ENCODE measurements around the gene IRS1.

Gene IRS1

DNA sequence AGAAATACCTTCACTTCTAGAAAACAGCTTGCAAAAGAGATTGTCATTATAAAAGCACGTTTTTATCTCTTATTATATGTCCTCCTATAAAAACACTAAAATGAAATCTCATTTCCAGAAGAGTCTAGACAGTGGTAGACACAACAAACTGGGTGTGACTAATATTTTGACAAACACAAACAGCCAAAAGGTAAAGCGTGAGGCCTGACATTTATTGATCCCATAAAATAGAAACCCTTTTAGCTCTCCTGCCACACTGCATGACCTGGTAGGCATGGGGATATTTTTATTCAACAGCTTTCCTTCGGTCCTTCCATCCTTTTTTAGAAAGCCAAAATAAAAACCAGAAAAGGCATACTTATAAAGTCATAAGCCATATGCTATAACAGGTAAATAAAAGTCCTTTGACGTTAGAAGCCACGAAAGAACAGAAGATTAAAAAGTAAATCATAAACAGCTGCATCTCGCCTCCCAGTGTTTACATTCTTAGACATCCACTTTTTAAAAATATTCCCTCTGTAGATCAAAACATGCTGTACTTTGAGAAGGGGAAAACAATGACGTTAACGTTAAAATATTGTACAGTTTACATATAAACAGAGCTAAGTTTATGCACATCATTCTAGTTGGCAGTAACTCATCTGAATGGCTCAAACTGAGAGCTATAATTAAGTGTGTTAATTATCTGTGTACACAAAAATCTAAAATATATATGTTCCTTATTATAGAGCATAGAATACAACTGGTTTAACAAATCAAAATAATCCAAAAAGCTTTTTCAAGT, 44.6 kb downstream of the IRS1 start:
- DNase-seq = no peak

DNA sequence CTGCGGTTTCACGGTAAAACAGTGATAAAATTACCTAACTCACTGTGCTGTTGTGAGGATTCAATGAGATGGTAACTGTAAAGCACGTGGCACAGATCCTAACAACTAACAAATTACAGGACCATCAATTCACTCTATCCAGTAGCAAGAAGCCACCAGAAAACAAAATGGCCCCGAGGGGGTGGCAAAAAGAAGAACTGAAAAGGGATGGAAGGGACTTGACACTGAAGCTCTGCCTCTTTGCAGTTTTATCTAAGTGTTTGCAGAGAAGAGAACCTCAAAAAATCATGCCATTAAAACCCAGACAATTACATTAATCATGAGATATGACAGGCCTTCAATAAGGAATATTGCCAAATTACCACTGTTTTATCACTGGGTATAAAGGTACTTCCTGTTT, 46.7 kb downstream of the IRS1 start:
- DNase-seq = no peak

DNA sequence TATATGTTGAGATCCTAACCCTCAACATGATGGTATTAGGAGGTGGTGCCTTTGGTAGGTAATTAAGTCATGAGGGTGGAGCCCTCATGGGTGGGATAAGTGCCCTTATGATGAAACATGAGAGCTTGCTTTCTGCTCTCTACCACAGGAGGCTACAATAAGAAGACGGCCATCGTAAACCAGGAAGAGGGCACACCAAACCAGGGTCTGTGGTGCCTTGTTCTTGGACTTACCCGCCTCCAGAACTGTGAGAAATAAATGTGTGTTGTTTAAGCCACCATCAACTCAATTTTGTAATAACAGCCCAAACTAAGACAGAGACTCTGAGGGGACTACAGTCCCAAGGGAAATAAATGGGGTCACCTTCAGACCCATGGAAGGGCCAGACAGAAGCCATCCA, 52.3 kb downstream of the IRS1 start:
- DNase-seq = no peak

DNA sequence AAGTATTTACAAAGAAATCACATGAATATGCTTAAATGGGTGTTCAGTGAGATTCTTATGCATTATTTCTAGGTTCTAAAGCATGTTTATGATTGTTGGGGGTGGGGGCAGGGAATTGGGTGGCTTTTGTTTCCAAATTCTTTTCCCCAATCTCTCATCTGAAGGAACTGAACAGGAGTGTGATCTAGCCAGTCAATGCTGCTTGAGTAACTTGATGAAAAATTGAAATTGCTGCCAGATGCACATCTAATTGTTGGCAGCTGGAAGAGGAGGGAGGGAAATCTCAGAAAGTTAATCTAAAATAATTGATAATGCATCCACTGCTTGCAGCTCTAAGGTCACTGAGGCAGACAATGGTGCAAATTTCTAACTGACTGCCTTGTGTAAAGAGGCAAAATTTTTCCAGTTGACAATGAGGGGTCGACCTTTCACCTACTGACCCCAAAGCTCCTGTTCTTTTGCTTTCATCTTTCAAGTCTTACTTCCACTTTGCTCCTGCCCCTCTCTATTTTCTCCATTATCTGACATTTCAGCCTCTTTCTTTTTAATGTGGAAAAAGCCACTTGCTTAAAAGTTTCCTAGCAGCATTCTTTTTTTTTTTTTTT, 53.3 kb downstream of the IRS1 start:
- no peak for DNase-seq

DNA sequence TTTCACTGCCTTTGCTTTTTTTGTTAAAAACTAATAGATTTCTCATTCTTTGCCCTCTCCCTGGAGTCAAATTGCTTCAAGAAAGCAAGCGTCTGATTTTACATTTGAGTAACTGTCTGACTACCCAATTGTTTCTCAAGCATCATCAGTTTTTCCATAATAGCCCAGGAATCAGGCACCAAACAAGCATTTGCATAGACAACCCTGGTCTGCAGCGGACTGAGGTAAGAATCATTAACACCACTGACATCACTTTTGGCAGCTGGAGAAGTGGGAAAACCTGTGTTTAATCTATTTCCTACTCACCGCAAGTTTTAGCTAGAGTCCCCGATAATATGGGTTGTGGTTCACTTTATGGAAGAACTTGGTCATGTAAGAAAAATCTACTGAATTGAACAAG, 55.7 kb downstream of the IRS1 start:
- no peak for DNase-seq

DNA sequence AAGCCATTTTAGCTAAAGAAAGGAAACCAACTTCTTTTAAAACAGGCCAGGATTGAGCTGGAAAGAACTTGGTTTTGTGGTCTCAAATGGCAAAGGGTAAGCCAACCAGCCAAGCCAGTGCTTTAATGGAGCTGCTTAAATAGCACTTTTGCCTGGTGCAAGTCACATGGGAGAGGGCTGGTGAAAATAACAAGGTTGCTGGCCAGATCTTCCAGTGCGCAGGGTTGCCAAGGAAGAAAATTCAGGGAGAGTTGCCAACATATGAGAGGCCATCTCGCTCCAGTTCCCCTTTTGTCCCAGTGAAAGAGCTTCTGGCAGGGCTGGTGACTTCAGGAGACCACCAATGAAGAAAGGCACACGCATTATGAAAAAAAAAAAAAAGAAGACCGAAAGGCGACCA, 57.3 kb downstream of the IRS1 start:
- DNase-seq = no peak

DNA sequence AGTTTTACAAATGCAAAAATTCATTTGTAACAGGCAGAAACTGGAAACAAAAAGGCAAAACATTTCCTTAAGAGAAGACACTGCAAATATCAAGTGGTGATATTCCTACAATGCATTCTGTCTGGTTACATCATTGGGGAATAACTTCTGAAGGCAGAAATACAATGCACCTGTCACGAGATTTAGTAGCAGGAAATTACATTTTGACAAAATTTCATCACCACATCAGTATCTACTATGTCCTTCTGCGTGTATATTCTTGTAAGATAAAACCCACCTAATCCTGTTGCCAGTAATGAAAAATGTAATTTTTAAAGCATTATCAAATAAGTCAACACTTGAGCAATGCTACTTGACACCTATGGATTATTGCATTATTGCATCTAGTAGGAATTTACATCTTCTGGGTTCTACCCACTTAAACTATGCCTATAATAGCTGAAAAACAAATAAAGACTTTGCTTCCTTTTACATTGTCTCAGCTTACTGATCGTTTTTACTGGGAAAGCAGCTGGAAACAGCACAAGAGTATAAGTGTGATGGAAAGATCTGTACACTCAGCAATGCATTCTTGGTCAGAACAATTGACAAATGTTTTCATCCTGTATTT, 59.5 kb downstream of the IRS1 start:
- no peak for DNase-seq

DNA sequence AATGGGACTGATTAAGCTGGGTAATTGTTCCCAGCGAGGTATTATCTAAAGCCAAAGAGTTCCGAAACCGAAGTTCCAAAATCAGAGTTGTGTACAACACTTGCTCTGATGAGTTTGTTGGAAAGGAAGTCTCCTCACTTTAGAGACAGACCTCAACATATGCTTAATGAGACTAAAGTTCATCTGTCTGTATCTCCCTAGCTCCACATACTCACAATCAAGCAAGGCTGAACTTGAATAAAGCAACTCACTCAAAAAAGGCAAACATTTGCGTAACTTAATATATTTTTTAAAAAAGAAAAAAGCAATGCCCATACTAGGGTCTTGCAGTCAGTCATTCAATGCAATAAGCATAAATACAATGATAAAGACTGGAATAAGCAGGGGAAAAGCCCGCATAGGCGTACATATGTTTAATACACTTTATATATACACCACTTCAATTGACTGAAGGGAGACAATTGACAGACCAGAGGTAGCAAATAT, 60.0 kb downstream of the IRS1 start:
- DNase-seq = no peak

DNA sequence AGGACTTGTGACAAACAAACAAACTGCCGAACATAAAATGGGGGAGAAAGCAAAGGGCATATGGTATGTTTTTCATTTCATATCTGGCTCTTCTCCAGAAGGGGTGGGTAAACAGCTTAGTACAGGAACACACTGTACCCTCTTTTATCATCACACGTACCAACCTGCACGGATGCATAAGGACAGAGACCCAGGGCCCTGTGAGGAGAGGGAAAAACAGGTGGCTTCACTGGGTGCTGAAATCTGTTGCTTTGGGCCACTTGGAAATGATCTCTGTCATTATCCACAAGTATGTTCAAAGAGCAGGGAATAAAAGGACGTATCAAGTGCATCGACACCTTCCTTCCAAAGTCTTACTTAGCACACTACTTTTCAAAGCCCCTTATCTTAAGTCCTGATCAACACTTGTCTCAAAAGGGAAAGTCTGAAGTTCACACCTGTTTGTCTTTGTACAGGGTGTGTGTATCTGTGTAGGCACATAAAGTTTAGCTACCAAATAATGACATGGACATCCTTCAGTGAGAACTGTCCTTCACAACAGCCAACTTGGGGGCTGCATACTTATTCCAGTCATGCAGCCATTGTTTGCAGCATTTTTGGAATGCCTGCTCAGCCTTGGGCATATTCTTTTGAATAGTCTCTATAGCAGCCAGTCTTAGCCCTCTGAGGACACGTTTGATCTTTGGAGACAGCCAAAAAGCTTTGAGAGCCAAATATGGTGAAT, 60.6 kb downstream of the IRS1 start:
- DNase-seq = no peak

DNA sequence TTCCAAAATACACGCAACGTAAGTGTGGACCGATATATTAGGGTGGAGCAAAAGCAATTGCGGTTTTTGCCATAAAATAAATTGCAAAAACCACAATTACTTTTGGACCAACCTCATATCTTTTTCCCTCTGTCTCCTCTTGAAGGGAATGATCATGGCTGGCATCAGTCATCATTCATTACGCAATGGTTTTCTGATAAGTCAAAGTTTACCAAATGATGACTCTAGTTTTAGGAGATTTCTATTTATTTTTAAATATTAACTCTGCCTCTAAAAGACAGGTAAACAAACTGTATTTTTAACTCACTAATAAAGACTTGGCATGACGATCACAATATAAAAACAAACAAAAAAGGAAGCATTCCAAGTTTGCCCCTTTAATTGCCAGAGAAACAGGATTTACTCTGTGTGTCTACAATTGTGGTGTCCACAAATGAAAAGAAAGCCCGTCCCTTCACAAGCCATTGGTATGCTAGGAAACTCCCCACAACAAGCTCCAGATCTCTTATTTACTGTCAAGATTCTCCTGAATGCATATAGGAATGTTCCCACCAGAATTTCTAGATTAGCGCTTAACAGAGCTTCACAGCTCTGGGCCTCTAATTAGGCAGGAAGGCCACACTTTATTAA, 61.3 kb downstream of the IRS1 start:
- no peak for DNase-seq

DNA sequence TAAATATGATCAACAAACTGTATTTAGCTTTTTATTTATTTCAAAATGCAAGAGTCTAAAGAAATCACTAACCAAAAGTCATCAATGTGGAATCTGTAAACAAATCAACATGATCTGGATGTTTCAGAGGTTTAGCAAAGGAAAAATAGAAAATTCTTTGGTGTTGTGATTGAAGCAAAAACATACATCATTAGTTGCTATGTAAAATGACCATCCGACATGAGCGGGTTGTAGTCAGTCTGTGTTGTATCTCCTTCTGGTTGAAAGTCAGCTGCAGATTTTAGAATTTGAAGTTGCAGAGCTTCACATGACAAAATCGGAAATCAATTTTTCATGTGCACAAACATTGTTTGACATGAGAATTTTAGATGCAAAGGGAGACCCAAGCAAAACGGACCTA, 63.2 kb downstream of the IRS1 start:
- DNase-seq = no peak

DNA sequence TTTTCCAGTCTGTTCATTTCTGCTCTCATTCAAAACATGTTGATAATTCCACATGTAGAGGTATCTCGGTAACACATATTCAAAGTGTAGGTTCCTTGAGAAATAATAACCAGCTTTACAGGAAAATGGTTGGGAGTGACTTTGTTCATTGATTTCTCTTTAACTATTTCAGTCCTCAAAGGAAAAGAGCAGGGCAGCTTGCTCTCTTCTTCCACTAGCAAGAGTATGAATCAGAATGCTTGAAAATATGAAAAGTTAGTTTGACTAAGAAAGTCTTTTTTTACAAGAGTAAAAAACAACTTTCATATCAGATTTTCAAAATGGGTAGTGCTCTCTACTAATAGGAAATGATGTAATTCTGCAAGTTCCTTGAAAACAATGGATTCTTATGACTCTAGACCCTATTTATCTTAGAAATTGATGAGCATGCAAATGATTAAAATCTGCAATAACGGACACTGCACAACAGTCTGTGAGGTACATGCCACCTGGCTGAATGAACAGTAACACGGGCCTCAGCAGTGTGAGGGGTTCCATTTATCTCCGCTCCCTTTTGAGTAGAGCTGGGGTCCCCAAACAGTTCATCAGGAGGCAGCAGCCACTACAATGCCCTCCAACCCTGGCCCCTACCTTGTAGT, 65.6 kb downstream of the IRS1 start:
- no peak for DNase-seq

DNA sequence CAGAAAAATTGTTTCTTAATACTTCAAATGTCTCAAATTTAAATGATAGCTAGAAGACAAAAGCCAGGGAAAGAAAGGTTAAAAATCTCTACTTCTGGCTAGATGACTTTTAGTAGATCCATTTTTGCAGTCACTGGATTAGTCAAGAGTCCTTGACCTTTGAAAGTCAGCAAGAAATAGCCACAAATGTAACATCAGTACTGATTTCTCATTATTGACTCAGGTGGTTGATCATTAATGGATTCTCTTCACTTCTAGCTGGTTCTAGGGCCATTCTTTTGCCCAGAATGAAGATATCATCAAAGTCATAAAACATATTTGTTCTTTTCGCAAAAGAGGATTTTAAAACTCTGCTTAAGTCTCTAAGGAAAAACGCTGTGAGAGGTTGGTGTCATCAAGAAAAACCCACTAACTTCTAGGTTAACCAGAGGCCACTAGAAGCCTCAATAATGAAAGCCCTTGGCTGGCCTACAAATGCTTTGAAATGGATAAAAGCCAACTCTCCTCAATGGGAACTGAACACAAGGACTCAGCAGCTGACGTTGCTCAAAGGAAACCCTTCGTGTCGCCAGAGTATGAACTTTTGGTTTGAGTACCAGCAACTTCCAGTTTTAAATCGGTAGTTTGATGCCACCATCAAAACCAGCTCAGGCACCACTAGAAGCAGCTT, 66.3 kb downstream of the IRS1 start:
- DNase-seq = no peak

DNA sequence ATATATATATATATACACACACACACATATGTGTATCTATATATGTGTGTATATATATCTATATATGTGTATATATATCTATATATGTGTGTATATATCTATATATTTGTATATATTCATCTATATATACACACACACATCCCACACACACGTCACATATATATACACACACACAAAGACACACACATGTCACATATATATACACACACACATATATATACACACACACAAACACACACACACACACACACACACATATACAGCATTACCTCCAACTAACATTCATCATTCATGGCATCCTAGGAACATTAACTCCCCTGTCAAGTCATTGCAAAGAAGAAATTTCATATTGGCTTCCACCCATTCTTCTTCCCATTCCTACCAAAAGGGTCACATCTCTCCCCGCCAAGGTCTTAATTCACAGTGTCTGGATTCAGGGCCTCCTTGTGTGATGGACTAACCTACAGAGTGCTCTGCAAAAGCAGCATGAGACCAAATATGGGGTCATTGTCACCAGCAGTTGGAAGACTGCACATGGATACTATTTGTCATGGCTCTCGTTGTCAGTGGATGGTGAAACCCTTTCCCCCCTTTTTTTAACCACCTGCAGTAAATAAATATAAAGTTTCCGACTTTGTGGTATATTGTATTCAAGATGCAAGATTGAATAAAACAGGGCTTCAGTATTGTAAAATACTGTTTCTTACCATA, 67.0 kb downstream of the IRS1 start:
- DNase-seq = no peak

DNA sequence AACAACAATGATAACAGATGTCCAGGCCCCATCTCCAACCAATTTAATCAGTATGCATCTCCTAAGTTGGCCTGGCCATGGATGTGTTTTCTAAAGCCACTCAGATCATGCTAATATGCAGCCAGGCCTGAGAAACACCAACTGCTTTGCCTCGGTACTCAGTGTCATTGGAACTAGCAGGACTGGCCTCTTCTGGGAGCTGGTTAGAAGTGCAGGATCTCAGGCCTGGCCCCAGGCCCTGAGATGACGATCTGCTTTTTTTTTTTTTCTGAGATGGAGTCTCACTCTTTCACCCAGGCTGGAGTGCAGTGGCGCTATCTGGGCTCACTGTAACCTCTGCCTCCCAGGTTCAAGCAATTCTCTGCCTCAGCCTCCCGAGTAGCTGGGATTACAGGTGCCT, 69.1 kb downstream of the IRS1 start:
- DNase-seq = no peak

DNA sequence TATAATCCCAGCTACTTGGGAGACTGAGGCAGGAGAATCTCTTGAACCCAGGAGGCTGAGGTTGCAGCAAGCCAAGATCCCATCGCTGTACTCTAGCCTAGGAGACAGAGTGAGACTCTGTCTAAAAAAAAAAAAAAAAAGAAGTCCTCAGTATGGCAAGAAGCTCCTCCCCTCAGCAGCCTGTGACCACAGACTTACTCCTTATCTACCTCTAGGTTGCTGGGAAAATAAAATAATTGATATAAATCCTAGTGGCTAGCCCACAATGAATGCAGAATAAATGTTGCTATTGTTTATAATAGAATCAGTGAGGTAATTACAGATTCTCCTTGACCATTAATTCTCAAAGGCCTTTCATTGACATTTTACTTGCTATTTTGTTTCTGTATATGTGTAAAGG, 70.6 kb downstream of the IRS1 start:
- DNase-seq = no peak

DNA sequence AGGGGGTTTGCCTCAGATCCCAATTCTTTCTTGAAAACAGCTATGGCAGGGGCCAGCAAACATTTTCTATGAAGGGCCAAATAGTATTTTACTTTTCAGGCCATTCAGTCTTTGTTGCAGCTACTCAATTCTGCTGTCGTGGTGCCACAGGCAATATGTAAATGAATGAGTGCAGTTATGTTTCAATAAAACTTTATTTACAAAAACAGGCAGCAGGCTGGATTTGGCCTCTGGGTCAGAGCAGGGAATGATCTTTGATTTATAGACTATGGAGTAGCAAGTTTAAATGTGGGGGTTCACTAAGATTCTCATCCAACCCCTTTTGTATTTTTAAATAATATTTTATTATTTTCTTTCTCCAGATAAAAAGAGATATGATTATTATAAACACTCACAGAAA, 72.4 kb downstream of the IRS1 start:
- DNase-seq = no peak

DNA sequence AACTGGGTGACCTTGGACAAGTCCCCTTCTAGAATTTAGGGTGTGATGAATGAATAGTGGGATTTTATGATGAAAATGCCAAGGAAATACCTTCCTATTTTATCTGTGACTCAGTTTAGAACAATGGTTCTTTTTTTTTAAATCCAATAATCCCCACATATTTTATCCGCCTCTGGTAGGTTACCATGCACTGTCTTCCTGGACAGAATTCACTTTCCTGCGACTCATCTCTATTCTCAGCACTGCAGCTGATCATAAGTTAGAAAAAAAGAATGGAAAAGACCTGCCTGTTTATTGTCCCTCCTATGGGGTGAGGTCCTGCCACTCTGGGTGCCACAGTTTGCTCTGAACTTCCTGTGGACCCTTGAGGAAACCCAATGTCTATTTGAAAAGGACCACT, 73.1 kb downstream of the IRS1 start:
- no peak for DNase-seq

DNA sequence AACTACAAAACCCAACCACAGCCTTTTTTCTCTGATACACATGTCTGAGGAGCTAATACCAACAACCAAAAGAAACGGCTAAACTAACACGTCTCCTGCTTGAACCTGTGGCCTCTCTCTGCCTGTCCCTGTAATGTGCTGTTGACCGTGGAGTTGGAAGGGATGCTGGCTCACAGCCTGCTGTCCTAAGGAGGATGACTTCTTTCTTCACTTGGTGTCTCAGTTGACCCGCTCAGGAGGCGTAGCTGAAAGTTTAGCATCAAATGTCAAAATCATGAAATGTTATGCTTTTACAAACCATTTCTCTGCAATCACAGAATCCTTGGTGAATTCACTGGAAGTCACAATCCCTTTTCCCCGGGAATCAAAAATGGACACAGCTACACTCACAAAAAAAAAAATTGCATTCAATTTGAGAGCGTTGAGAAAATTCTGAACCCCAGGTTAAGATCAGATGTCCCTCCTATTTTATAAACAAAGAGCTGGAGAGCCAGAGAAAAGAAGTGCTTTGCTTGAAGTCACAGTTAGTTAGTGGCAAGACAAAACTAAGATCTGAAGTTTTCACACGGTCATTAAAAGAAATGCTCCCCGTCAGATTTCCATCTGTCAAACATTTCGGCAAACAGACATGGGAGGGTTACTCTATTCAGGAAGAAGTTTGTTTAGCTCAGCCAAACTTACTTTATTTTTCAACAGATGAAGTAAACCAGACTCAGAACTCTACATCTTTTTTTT, 74.3 kb downstream of the IRS1 start:
- no peak for DNase-seq

DNA sequence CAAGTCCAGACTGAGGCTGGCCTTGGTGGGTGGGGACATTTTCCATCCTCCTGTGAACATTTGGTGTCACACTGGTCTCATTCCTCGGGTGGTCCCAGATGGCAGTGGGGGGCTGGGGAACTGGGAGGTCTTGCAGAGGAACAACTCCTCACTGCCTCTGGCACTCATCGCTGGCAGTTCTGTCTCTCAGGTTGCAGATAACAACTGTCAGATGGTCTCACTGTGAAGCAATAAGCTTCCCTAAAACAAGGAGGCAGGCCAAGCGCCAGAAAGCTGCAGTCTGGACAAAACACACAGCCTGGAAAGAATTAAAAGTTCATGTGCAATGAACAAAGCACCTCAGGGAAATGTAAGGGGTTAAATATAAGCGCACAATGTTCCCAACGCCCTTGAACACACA, 78.1 kb downstream of the IRS1 start:
- no peak for DNase-seq

DNA sequence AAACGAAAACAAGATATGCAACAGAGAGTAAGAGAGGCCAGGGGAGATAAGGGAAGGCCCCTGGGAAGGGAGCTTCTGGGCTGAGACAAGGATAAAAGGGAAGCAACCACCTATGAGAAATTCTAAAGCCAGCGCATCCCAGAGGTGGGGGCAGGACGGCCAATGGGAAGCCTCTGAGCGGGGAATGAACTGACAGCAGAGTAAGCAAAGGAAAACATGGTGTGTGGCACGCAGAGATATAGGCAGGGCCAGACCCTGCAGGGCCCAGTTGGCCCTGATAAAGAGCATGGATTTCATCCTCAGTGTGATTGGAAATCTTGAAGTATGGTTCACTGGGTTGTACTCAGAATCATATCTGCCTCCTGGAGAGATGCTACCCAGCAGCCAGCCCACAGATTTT, 78.7 kb downstream of the IRS1 start:
- no peak for DNase-seq
